Endothelial cell of umbilical vein (primary cell): ENCODE results near the gene TMEM174. TPM values are rescaled to one million over a fixed set of nuclear protein-coding genes. Genes with fewer than 3 reads are reported as not detected.
"Not testable (repeated sequence)": the region's sequence is repeated elsewhere in the genome, so short reads cannot be mapped to it uniquely, and the experiment has no call there.

Experiments
- BruUV-seq: library from RNA; stranded (reverse); fragments of 400-500 nt; replicated peaks from 2 replicates; lab custom pipeline; 2021; lab: Mats Ljungman, UMichigan
- CTCF ChIA-PET: fragments of 300-600, 350-600 bp; sonication (Branson Sonifier 250); formaldehyde crosslinking; loops from one replicate; lab custom pipeline; 2021; ENCODE audit warnings: antibody characterized with exemption, inconsistent platforms; lab: Charles Lee
- POLR2A ChIA-PET: fragments of 300-600, 350-600 bp; sonication (Branson Sonifier 250); formaldehyde crosslinking; loops from one replicate; lab custom pipeline; 2021; ENCODE audit warnings: antibody characterized with exemption, inconsistent platforms; lab: Charles Lee
- DNase-seq: peaks from one replicate; pipeline ENCODE4 v3.0.0-alpha.2; 2011; ENCODE audit warnings: low read depth, low spot score
- FAIRE-seq: peaks from 2 replicates; lab custom pipeline; 2011; peaks lifted over from hg19 to GRCh38; lab: Jason Lieb, UNC
- H2AFZ ChIP-seq: 2 replicates; pipeline ENCODE4 v1.6.0; 2012; ENCODE audit warnings: low read depth, low read length, control low read depth, inconsistent platforms
- H3K27ac ChIP-seq: 2 replicates; pipeline ENCODE4 v1.5.1; 2011; ENCODE audit warnings: low read depth, mild to moderate bottlenecking, control low read depth, low read length, moderate library complexity; ENCODE audit not compliant: insufficient read depth
- H3K27me3 ChIP-seq, 2 experiments: 2 replicates each; pipeline versions ENCODE4 v1.6.0 to v1.6.1; 2011; ENCODE audit warnings: low read length in 2 of 2, mixed read lengths in 1 of 2; ENCODE audit not compliant: control insufficient read depth in 2 of 2, insufficient read depth in 2 of 2
- H3K36me3 ChIP-seq, 2 experiments: 2 replicates in 1 of 2; 3 replicates in 1 of 2; pipeline ENCODE4 v1.5.1; 2011; ENCODE audit warnings: low read length in 2 of 2, mild to moderate bottlenecking in 1 of 2, moderate library complexity in 1 of 2; ENCODE audit not compliant: control insufficient read depth in 2 of 2, insufficient read depth in 2 of 2; ENCODE audit errors: extremely low read depth in 1 of 2
- H3K4me1 ChIP-seq: 3 replicates; pipeline ENCODE4 v1.5.1; 2011; ENCODE audit warnings: mild to moderate bottlenecking, low read length; ENCODE audit not compliant: control insufficient read depth, insufficient read depth; ENCODE audit errors: extremely low read depth
- H3K4me2 ChIP-seq: 2 replicates; pipeline ENCODE4 v1.6.1; 2011; ENCODE audit warnings: low read length, control low read depth, mixed read lengths; ENCODE audit not compliant: insufficient read depth
- H3K4me3 ChIP-seq, 3 experiments: fragments of 200-600 bp in 1 of 3; sonication (generic), shearing (Covaris generic) in 1 of 3; replicated peaks in 1 of 3; 2 replicates each; pipeline ENCODE4 v1.5.1; 2011 to 2016; ENCODE audit warnings: control low read depth in 3 of 3, low read length in 3 of 3, mild to moderate bottlenecking in 2 of 3, inconsistent platforms in 1 of 3, low read depth in 1 of 3, moderate library complexity in 1 of 3; ENCODE audit not compliant: insufficient read depth in 1 of 3
- H3K79me2 ChIP-seq: 2 replicates; pipeline ENCODE4 v1.6.0; 2012; ENCODE audit warnings: low read length, inconsistent platforms; ENCODE audit not compliant: control insufficient read depth, insufficient read depth
- H3K9ac ChIP-seq: replicated peaks from 2 replicates; pipeline ENCODE3; 2011; ENCODE audit warnings: low read length, control low read depth; ENCODE audit not compliant: insufficient read depth; ENCODE audit errors: extremely low read depth
- H3K9me1 ChIP-seq: replicated peaks from 3 replicates; pipeline ENCODE4 v1.6.0; 2011; ENCODE audit warnings: mild to moderate bottlenecking, low read length; ENCODE audit not compliant: control insufficient read depth, insufficient read depth; ENCODE audit errors: extremely low read depth
- H3K9me3 ChIP-seq: replicated peaks from 2 replicates; pipeline ENCODE4 v1.5.1; 2012; ENCODE audit warnings: low read length, inconsistent platforms; ENCODE audit not compliant: control insufficient read depth, insufficient read depth
- H4K20me1 ChIP-seq: replicated peaks from 2 replicates; pipeline ENCODE3; 2011; ENCODE audit warnings: mild to moderate bottlenecking, low read length; ENCODE audit not compliant: control insufficient read depth, insufficient read depth; ENCODE audit errors: extremely low read depth
- CTCF ChIP-seq, 2 donors: IDR thresholded peaks; 1 replicate in 1 of 2; 2 replicates in 1 of 2; pipeline ENCODE4 v1.5.1; 2011; ENCODE audit warnings: low read length in 2 of 2, mild to moderate bottlenecking in 2 of 2, moderate library complexity in 2 of 2, control low read depth in 1 of 2, inconsistent platforms in 1 of 2, low read depth in 1 of 2; ENCODE audit not compliant: insufficient read depth in 1 of 2; ENCODE audit errors: extremely low read depth in 1 of 2
- EZH2 ChIP-seq: IDR thresholded peaks from 2 replicates; pipeline ENCODE4 v1.6.1; 2012; ENCODE audit warnings: borderline replicate concordance, low read depth, mild to moderate bottlenecking, moderate library complexity, low read length, inconsistent platforms; ENCODE audit not compliant: severe bottlenecking
- FOS ChIP-seq: IDR thresholded peaks from 2 replicates; pipeline ENCODE4 v1.6.1; 2011; ENCODE audit warnings: mild to moderate bottlenecking, low read length, moderate library complexity, borderline replicate concordance; ENCODE audit not compliant: insufficient read depth
- GATA2 ChIP-seq: IDR thresholded peaks from 2 replicates; pipeline ENCODE4 v1.7.0; 2011; ENCODE audit warnings: low read depth, mild to moderate bottlenecking, moderate library complexity, mixed read lengths, low read length; ENCODE audit not compliant: insufficient read length, insufficient read depth
- JUN ChIP-seq: IDR thresholded peaks from 2 replicates; pipeline ENCODE4 v1.6.1; 2011; ENCODE audit warnings: borderline replicate concordance, low read depth; ENCODE audit not compliant: insufficient read length, insufficient read depth
- MAX ChIP-seq: IDR thresholded peaks from 2 replicates; pipeline ENCODE4 v1.6.1; 2011; ENCODE audit not compliant: insufficient read depth, insufficient read length
- MYC ChIP-seq: IDR thresholded peaks from one replicate; pipeline ENCODE4 v1.6.1; 2011; ENCODE audit warnings: mild to moderate bottlenecking, low read depth, low read length
- POLR2A ChIP-seq: IDR thresholded peaks from 2 replicates; pipeline ENCODE4 v1.6.1; 2012; ENCODE audit warnings: low read depth, mild to moderate bottlenecking, control low read depth, low read length
- POLR2AphosphoS5 ChIP-seq: IDR thresholded peaks from 2 replicates; pipeline ENCODE4 v1.6.1; 2012; ENCODE audit warnings: low read depth, mild to moderate bottlenecking, control low read depth, low read length, moderate library complexity; ENCODE audit not compliant: insufficient read depth
- dilution Hi-C: fragments of 300-500 bp; cut with MboI; formaldehyde crosslinking; loops from one replicate; pipeline ENCODE4 v1.15.0; 2019; ENCODE audit warnings: low sequenced_read_pairs; ENCODE audit not compliant: extremely low pct_ligation_motif_present
- intact Hi-C: fragments of 100-400 bp; cut with micrococcal nuclease; formaldehyde crosslinking; loops from one replicate; pipeline ENCODE4 v1.10.0; 2022
- polyA plus RNA-seq, 4 experiments: library from polyadenylated mRNA; depleted of rRNA in 3 of 4; stranded (reverse) in 3 of 4; unstranded in 1 of 4; fragments of >200 nt; gene quantifications; 2 replicates each; pipeline versions ENCODE4 v1.2.1 to v1.2.3, GENCODE V29; 2011 to 2012; ENCODE audit warnings: missing spikeins in 1 of 4
- total RNA-seq: library from RNA; stranded (reverse); gene quantifications from 2 replicates; pipeline ENCODE4 v1.2.3, GENCODE V29; 2021

The TMEM174 gene
- total and polyA plus RNA-seq, 2 donors (not counting 3 experiments of a cell fraction or from before 2014, with no cell fraction given), result not detected

GRCh38 chr5:73205305-73205704 lies 32.3 kb downstream of the TMEM174 start:
- CTCF ChIA-PET, result interaction anchor here (0.9 kb wide), 1 partner anchor 11 kb away, joined by 4 read pairs; no protein-coding TSS in a partner anchor
- no peak overlapping the region for H3K4me2 ChIP-seq
- H3K27ac ChIP-seq, result no peak overlapping the region
- BruUV-seq, result no TSS peak
- H3K4me1 ChIP-seq, result no peaks in the 10 kb centered on the region
- H3K79me2 ChIP-seq, result no peaks in the 10 kb centered on the region
- no peaks in the 10 kb centered on the region for H3K9me3 ChIP-seq
- no peak overlapping the region for H2AFZ ChIP-seq
- no peaks in the 10 kb centered on the region for H3K9me1 ChIP-seq
- no peak overlapping the region for H3K9ac ChIP-seq
- H3K27me3 ChIP-seq, result peaks cover 12 to 24% of the 10 kb centered on the region in 2 experiments
- dilution Hi-C loops, result no loop called here
- no peaks in the 10 kb centered on the region for H3K36me3 ChIP-seq
- no peak overlapping the region for H3K4me3 ChIP-seq
- no peak for DNase-seq
- FAIRE-seq, result no peak
- intact Hi-C loops, result no loop called here
- POLR2A ChIA-PET, result no interaction called here
- TF ChIP-seq CTCF (IDR thresholded peaks at IDR 0.05; ENCODE audit: extremely low read depth in 1 of 2, insufficient read depth in 1 of 2, low read depth in 1 of 2, low read length in 2 of 2) (no peak), MAX (no peak), POLR2A (no peak), EZH2 (no peak), POLR2AphosphoS5 (no peak), FOS (no peak), JUN (no peak), MYC (no peak), GATA2 (no peak)
- no peaks in the 10 kb centered on the region for H4K20me1 ChIP-seq

- BruUV-seq, H3K4me1 ChIP-seq, H3K4me3 ChIP-seq, FAIRE-seq, H4K20me1 ChIP-seq, intact Hi-C loops, H3K9ac ChIP-seq, dilution Hi-C loops, H3K9me1 ChIP-seq, DNase-seq, H3K4me2 ChIP-seq, H3K27ac ChIP-seq, H3K9me3 ChIP-seq, H3K79me2 ChIP-seq, POLR2A ChIA-PET, H2AFZ ChIP-seq, H3K36me3 ChIP-seq: not testable (repeated sequence)
- peaks cover 12 to 24% of the 10 kb centered on the region in 2 experiments for H3K27me3 ChIP-seq
- CTCF ChIA-PET, result interaction anchor here (1.5 to 1.6 kb wide), 2 partner anchors 9 to 11 kb away, joined by 7 to 10 read pairs; no protein-coding TSS in a partner anchor
Observed at GRCh38 chr5:73207239-73207638, 34.2 kb downstream of the TMEM174 start.

- H2AFZ ChIP-seq, H3K4me1 ChIP-seq, H3K27ac ChIP-seq, H3K4me2 ChIP-seq, H3K36me3 ChIP-seq, POLR2A ChIA-PET, H3K9ac ChIP-seq, DNase-seq, H3K9me1 ChIP-seq, CTCF ChIA-PET, intact Hi-C loops, dilution Hi-C loops, H4K20me1 ChIP-seq, FAIRE-seq, H3K79me2 ChIP-seq, BruUV-seq, H3K4me3 ChIP-seq, H3K9me3 ChIP-seq: not testable (repeated sequence)
- H3K27me3 ChIP-seq, result peaks cover 16 to 31% of the 10 kb centered on the region in 2 experiments
Observed at GRCh38 chr5:73209075-73209474, 36.1 kb downstream of the TMEM174 start.
